Ovary (tissue), 9 donors: ENCODE data around the gene PLCH2. TPM values are rescaled to one million over a fixed set of nuclear protein-coding genes. Genes with fewer than 3 reads are reported as not detected.
A peak's percentile ranks its signal among the peaks of the same experiment; 100 is the strongest.

Source experiments
- DNase-seq, 5 donors: peaks; one replicate each; pipeline ENCODE4 v3.0.0-alpha.2; 2019 to 2020
- H3K27ac ChIP-seq, 2 donors: fragments of 200-600 bp; one replicate each; pipeline versions ENCODE4 v1.5.1 to v1.8.0; 2019 to 2022
- H3K27me3 ChIP-seq: fragments of 200-600 bp; one replicate; pipeline ENCODE4 v1.8.0; 2022
- H3K36me3 ChIP-seq: fragments of 200-600 bp; sonication (generic); one replicate; pipeline ENCODE4 v1.5.1; 2019
- H3K4me1 ChIP-seq: one replicate; pipeline ENCODE4 v1.8.1; 2013; ENCODE audit warnings: mild to moderate bottlenecking, moderate library complexity; ENCODE audit not compliant: insufficient read depth
- H3K4me3 ChIP-seq: fragments of 200-600 bp; sonication (generic); one replicate; pipeline ENCODE4 v1.5.1; 2017
- H3K9me3 ChIP-seq, 2 donors: fragments of 200-600 bp in 1 of 2; sonication (generic) in 1 of 2; one replicate each; pipeline versions ENCODE4 v1.5.1 to v1.8.1; 2013 to 2019; ENCODE audit warnings: mild to moderate bottlenecking in 1 of 2, moderate library complexity in 1 of 2
- EP300 ChIP-seq: sonication (generic); formaldehyde crosslinking; IDR thresholded peaks from one replicate; pipeline ENCODE4 v1.6.1; 2017; ENCODE audit warnings: antibody characterized with exemption
- POLR2A ChIP-seq: fragments of 450-650 bp; IDR thresholded peaks from one replicate; pipeline ENCODE4 v1.6.1; 2017; ENCODE audit warnings: antibody characterized with exemption, mild to moderate bottlenecking, moderate library complexity
- WGBS, 3 donors: extraction: QIAGEN DNeasy Blood & Tissue Kit in 1 of 3; methylation state at CpG; one replicate each; pipeline versions ENCODE4 v1.1.5 to v1.1.7; 2013 to 2017; 5-methylcytosine and 5-hydroxymethylcytosine counted together
- intact Hi-C, 4 donors: fragments of 100-400 bp; cut with DNase I; formaldehyde crosslinking; loops; one replicate each; pipeline versions ENCODE4 v1.11.0 to v1.15.1; 2022 to 2023
- polyA plus RNA-seq, 2 donors: library from polyadenylated mRNA; stranded (reverse); fragments of 200-250 nt in 1 of 2; fragments of 350-450 nt in 1 of 2; fragmentation: Illumina TruSeq in 1 of 2; extraction: RNeasy Lipid Tissue Mini Kit (QIAGEN cat#74804) in 1 of 2; gene quantifications; one replicate each; pipeline ENCODE4 v1.2.3, GENCODE V29; 2013 to 2014
- total RNA-seq, 7 donors: library from RNA; depleted of rRNA in 2 of 7; stranded (reverse); fragments of >200 nt in 2 of 7; fragmentation: NEBNext Ultra II Directional in 3 of 7; extraction: Animal tissue kit (Norgen Biotek cat#: 25700) in 3 of 7; gene quantifications; one replicate each; pipeline versions ENCODE4 v1.1.0 to v1.2.4, GENCODE V29; 2016 to 2023
- TF ChIP-seq, protein P1 (sequence below), 3 donors: fragments of 450-650 bp in 2 of 3; fragments of 200-600 bp in 1 of 3; IDR thresholded peaks; one replicate each; pipeline versions ENCODE4 v1.5.1 to v1.8.0; 2016 to 2022; ENCODE audit warnings: antibody characterized with exemption in 3 of 3, mild to moderate bottlenecking in 1 of 3
- donor health status: DM: no; HTN: no; CAD: no; lungs with moderate emphysema.
- donor health status: DM: no; HTN: no; CAD: no.
- donor health status: Bipolar disorder and iron deficiency.
- donor health status: DM: yes; HTN: yes; CAD: no.
- donor health status: DM: no; HTN: no; CAD: no.
- donor health status: DM: yes; HTN: yes; CAD: no.

PLCH2 gene
- total and polyA plus RNA-seq, 9 donors: 0.05 to 0.84 (median 0.34) TPM; not detected in 1

DNA sequence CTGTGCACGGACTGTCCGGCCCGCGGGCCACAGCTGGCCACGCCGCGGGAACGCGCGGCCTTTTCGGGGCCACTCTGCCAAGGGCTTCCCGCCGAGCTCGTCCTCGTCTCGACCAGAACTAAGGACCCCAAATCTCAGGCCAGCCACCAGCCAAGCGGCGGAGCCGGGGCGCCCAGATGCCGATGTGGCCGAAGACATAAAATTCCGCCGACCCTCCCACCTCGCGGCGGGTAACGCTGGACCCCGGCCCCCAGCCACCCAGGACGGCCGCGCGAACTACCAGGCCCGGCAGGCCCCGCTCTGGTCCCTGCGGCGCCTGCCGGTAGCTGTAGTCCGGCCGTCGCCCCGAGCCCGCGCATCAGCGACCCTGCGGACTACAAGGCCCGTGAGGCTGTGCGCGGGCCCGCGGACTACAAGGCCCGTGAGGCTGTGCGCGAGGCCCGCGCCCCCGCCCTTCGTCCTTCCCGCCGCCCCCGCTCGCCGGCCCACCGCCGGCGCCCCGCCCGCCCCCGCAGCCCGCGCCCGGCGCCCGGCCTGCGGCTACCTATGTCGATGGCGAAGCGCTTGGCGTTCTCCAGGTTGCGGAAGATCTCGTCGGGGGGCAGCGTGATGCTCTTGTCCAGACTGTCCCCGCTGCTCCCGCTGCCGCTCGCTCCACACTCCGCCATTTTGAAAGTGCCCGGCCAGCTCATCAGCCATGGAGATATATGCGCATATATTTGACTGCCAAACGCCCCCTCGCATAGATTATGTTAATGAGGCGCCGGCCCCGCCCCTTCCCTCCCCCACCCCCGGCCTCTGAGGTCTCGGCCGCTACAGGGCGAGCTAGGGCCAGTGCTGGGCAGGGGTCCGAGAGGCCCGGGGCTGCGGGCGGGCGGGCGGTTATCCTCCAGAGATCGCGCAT lies 50.1 kb downstream of the PLCH2 start, which contains the start of gene PANK4:
Gene PANK4 (minus strand): TSS at position 677 of the 904 bp plus-strand sequence. CDS start 9 bp downstream, at position 668.
- Histone ChIP-seq H3K9me3 (no peaks in the 10 kb centered on the region), H3K4me1 (peaks cover 21% of the 10 kb centered on the region), H3K27ac (peak within 1 kb of the TSS; percentile 43 to 66), H3K4me3 (peak within 1 kb of the TSS; percentile 73), H3K27me3 (peaks cover 11% of the 10 kb centered on the region), H3K36me3 (no peaks in the 10 kb centered on the region)
- TF ChIP-seq, protein P1, sequence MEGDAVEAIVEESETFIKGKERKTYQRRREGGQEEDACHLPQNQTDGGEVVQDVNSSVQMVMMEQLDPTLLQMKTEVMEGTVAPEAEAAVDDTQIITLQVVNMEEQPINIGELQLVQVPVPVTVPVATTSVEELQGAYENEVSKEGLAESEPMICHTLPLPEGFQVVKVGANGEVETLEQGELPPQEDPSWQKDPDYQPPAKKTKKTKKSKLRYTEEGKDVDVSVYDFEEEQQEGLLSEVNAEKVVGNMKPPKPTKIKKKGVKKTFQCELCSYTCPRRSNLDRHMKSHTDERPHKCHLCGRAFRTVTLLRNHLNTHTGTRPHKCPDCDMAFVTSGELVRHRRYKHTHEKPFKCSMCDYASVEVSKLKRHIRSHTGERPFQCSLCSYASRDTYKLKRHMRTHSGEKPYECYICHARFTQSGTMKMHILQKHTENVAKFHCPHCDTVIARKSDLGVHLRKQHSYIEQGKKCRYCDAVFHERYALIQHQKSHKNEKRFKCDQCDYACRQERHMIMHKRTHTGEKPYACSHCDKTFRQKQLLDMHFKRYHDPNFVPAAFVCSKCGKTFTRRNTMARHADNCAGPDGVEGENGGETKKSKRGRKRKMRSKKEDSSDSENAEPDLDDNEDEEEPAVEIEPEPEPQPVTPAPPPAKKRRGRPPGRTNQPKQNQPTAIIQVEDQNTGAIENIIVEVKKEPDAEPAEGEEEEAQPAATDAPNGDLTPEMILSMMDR (IDR thresholded peaks at IDR 0.05): no peak
- peak; percentile 51 for TF ChIP-seq POLR2A
- no peak for TF ChIP-seq EP300
- WGBS, 3 donors: 0 to 1% (median 0%) methylated on average over 63 to 107 of the region's 107 CpGs
- peak; percentile 88 to 93 (median 90) for DNase-seq
- intact Hi-C loops: no loop called here

DNA sequence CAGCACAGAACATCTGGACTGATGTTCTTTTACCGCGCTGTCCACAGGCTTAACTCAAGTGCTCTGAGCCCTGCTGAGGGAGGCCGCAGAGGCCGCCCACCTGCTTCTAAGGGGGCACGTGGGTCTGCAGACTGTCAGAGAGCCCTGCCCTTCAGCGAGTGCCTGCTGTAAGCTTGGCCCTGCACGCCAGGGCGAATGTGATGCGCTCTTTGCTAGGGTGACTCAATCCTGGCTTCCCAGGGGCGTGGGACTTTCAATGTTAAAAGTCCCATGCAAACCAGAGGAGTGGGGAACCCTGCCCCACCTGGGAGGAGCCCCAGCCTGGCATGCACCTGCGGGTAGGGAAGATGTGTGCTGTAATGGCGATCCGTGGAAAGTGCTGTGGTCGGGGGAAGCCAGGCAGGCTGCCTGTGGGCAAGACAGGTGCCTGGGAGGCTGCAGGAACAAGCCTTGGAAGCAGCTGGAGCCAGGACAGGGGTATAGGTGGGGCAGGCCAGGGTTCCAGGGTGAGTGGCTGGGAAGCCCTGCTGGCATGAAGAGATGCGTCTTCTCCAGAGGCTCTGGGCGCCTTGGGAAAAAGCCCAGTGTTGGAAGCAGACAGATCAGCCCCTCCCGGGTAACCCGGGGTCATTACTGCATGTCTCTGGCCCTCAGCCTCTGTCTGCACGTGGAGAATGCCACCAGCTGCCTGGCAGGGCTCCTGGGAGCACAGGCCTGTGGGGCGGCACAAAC lies 50.9 kb downstream of the PLCH2 start:
- peak overlapping the region; percentile 73 for H3K4me3 ChIP-seq
- WGBS, 3 donors: 34 to 36% (median 35%) methylated on average over 19 to 20 of the region's 20 CpGs
- peaks cover 16% of the 10 kb centered on the region for H3K27me3 ChIP-seq
- H3K27ac ChIP-seq: peak overlapping the region; percentile 43 to 62
- H3K36me3 ChIP-seq: no peaks in the 10 kb centered on the region
- H3K9me3 ChIP-seq: no peaks in the 10 kb centered on the region
- peaks cover 21% of the 10 kb centered on the region for H3K4me1 ChIP-seq
- peak in 1 of 5 donors; percentile 57 for DNase-seq
- TF ChIP-seq EP300: no peak
- TF ChIP-seq POLR2A: no peak
- TF ChIP-seq, protein P1 (IDR thresholded peaks at IDR 0.05): no peak
- intact Hi-C loops: no loop called here

DNA sequence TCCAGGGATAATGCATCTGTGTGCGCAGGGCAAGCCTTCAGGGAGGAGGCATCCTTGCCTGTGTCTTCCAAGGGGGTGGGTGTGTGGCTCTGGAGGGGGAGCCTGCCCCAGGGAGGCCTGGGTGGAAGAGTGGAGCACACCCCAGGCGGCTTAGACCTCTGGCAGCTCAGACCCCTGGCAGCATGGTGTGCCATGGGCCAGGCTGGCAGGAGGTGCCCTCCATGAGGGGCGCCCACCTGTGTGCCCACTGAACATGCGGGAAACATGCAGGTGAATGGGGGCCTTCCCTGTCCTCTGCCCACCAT lies 51.4 kb downstream of the PLCH2 start:
- TF ChIP-seq POLR2A: no peak
- no peak for TF ChIP-seq EP300
- TF ChIP-seq, protein P1 (IDR thresholded peaks at IDR 0.05): no peak
- no peak for DNase-seq
- Histone ChIP-seq H3K27ac (no peak overlapping the region), H3K36me3 (no peaks in the 10 kb centered on the region), H3K4me1 (peaks cover 21% of the 10 kb centered on the region), H3K4me3 (no peak overlapping the region), H3K27me3 (peaks cover 21% of the 10 kb centered on the region), H3K9me3 (no peaks in the 10 kb centered on the region)
- intact Hi-C loops: no loop called here
- WGBS, 3 donors: 92 to 96% (median 93%) methylated on average over 4 of the region's 4 CpGs

DNA sequence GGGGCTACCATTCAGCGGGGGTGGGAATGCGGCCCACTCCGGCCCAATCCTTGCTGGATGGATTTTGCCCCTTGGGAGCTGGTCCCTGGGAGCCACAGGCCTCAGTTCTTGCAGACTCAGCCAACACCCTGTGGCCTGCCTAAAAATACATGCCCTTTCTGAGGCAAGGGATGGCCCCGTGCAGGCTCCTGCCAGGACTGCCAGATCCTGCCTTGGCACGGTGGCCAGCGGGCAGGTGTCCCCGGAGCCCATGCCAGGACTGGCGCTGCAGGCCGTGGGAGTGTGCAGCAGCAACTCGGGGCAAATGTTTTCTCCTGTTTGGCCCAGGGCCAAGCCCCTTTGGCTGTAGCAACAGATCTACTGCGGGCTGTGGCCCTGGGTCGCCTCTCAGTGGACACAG lies 51.9 kb downstream of the PLCH2 start:
- Histone ChIP-seq H3K9me3 (no peaks in the 10 kb centered on the region), H3K36me3 (no peaks in the 10 kb centered on the region), H3K27ac (no peak overlapping the region), H3K4me3 (no peak overlapping the region), H3K27me3 (peaks cover 21% of the 10 kb centered on the region), H3K4me1 (peaks cover 21% of the 10 kb centered on the region)
- TF ChIP-seq, protein P1 (IDR thresholded peaks at IDR 0.05): no peak
- TF ChIP-seq EP300 (no peak), POLR2A (no peak)
- intact Hi-C loops: no loop called here
- peak in 2 of 5 donors; percentile 61 to 64 for DNase-seq
- 53 to 63% (median 54%) methylated on average over 7 to 12 of the region's 12 CpGs for WGBS, 3 donors
